Adrenal gland (tissue), 5 donors: ENCODE results near the gene RAB40C.

Experiments used
- POLR2A ChIP-seq, 2 donors: fragments of 450-650 bp; IDR thresholded peaks; one replicate each; pipeline ENCODE4 v1.6.1; 2017; ENCODE audit warnings: antibody characterized with exemption in 2 of 2, mild to moderate bottlenecking in 2 of 2, moderate library complexity in 1 of 2
- TF ChIP-seq, protein P1 (sequence below), 6 experiments: fragments of 450-650 bp in 4 of 6; fragments of 200-600 bp in 2 of 6; sonication (generic) in 1 of 6; IDR thresholded peaks; 1 replicate in 5 of 6; 2 replicates in 1 of 6; pipeline versions ENCODE4 v1.5.1 to v1.8.0; 2016 to 2021; ENCODE audit warnings: antibody characterized with exemption in 6 of 6, mild to moderate bottlenecking in 2 of 6, moderate library complexity in 1 of 6
- donor health status: DM: no; HTN: no; CAD: no.

GRCh38 chr16:661184-661821 lies 71.4 kb downstream of the RAB40C start:
- TF ChIP-seq, protein P1, sequence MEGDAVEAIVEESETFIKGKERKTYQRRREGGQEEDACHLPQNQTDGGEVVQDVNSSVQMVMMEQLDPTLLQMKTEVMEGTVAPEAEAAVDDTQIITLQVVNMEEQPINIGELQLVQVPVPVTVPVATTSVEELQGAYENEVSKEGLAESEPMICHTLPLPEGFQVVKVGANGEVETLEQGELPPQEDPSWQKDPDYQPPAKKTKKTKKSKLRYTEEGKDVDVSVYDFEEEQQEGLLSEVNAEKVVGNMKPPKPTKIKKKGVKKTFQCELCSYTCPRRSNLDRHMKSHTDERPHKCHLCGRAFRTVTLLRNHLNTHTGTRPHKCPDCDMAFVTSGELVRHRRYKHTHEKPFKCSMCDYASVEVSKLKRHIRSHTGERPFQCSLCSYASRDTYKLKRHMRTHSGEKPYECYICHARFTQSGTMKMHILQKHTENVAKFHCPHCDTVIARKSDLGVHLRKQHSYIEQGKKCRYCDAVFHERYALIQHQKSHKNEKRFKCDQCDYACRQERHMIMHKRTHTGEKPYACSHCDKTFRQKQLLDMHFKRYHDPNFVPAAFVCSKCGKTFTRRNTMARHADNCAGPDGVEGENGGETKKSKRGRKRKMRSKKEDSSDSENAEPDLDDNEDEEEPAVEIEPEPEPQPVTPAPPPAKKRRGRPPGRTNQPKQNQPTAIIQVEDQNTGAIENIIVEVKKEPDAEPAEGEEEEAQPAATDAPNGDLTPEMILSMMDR (IDR thresholded peaks at IDR 0.05): no peak
- TF ChIP-seq POLR2A (IDR thresholded peaks at IDR 0.05): no peak
